Stimulated activated CD4-positive, alpha-beta T cell treated with anti-CD3 and anti-CD28 coated beads, Interleukin-15, amount 100 ng/mL, for 24 hours (primary cell): Measurements from ENCODE around the gene HOXA5.

Experiments
- DNase-seq: peaks from one replicate; pipeline ENCODE4 v3.0.0-alpha.2; 2020

Gene HOXA5

DNA sequence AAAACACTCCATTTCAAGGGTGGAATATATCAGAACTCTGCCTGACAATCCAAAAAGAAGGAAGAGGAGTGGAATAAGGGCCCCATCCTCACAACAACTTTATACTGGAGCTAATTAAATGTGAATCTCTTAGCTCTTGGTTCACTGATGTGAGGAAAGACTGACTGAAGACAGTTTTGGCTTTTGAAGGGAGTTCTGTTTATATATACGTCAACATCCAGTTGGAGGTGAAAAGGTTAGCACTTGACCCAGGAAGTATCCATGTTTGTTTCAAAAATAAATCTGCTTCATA lies 50.7 kb downstream of the HOXA5 start:
- no peak for DNase-seq

DNA sequence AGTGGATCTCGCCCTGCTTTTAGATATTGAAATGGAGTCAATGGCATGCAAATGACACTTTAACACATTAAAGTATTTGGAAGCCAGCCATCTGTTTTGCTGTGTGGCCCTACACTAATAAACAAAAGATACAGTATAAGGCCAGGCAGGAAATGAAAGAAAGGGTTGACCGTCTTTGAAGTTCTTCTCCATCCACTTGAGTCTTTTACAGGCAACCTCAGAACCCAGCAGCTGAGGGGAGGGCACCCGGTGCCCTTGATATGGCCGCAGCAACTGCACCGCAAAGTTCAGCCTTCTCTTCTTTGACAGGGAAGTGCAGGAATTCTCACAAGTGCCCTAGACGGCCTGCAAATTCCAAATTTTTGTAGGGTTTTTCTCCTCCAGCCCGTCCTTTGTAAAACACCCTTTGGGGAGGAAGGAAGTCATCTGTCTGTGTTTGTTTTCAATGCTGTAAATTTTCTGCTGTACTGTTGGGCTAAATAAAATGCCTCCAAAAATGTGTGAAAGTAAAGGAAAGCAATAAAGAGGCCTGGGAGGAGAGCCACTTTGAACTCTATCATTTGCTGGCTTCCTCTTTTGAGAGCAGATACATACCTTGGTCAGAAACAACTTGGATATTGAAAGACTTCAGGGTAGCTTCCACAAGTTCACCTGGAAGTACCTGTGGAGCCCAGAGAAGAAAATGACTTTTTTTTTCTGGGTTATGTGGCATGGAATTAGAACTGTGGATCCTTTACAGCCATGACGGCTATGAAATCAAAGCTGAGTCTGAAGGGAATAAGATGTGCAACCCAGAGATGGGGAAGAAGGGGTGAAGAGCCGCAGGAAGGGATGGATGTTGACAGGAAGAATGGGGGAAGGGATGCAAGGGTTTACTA lies 51.3 kb downstream of the HOXA5 start:
- no peak for DNase-seq

DNA sequence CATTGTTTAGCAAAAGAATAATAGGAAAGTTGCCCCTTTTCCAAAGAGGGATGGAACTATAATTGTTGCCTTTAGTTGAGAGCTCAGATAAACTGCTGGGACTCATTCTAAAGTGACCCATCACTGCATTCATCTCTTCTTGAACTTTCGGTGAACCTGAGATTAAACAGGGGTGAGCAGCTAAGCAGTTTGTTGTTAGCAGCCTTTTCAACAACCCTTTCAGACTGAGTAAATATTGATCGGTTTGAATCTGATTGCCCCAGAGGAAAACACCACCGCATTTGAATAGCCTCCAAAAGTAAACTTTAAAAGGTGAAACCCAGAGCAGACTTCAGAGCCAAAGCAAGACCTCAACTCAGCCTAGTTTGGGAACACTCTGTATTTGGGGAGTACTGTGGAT lies 52.4 kb downstream of the HOXA5 start:
- DNase-seq: no peak
